Kidney (tissue), 14 donors: ENCODE results near the gene C2orf92. TPM values are rescaled to one million over a fixed set of nuclear protein-coding genes. Genes with fewer than 3 reads are reported as not detected.
"Not testable (repeated sequence)": the region's sequence is repeated elsewhere in the genome, so short reads cannot be mapped to it uniquely, and the experiment has no call there.

ENCODE experiments used
- DNase-seq, 5 donors: peaks; one replicate each; pipeline ENCODE4 v3.0.0-alpha.2; 2013 to 2020
- FAIRE-seq: peaks from 2 replicates; lab custom pipeline; 2012; peaks lifted over from hg19 to GRCh38; lab: Jason Lieb, UNC
- H3K27ac ChIP-seq, 2 donors: one replicate each; pipeline ENCODE4 v1.7.0; 2013; ENCODE audit warnings: low read depth in 2 of 2, low read length in 2 of 2, inconsistent platforms in 1 of 2
- H3K27me3 ChIP-seq: one replicate; pipeline ENCODE4 v1.7.1; 2013; ENCODE audit warnings: low read length, inconsistent platforms; ENCODE audit not compliant: control insufficient read depth, insufficient read depth
- H3K36me3 ChIP-seq, 3 donors: one replicate each; pipeline versions ENCODE4 v1.7.0 to v1.7.1; 2013; ENCODE audit warnings: low read length in 3 of 3, control low read depth in 1 of 3, inconsistent platforms in 1 of 3; ENCODE audit not compliant: insufficient read depth in 3 of 3, control insufficient read depth in 2 of 3
- H3K4me1 ChIP-seq, 3 donors: one replicate each; pipeline versions ENCODE4 v1.7.0 to v1.7.1; 2013; ENCODE audit warnings: low read length in 3 of 3, inconsistent platforms in 1 of 3, low read depth in 1 of 3; ENCODE audit not compliant: control insufficient read depth in 2 of 3, insufficient read depth in 2 of 3
- H3K4me3 ChIP-seq, 3 donors: one replicate each; pipeline versions ENCODE4 v1.7.0 to v1.8.1; 2013; ENCODE audit warnings: low read length in 3 of 3, control low read depth in 1 of 3, inconsistent platforms in 1 of 3
- H3K9ac ChIP-seq, 3 donors: one replicate each; pipeline versions ENCODE4 v1.7.0 to v1.7.1; 2013; ENCODE audit warnings: low read length in 3 of 3, control low read depth in 1 of 3, inconsistent platforms in 1 of 3
- H3K9me3 ChIP-seq, 3 donors: one replicate each; pipeline versions ENCODE4 v1.7.0 to v1.7.1; 2013; ENCODE audit warnings: low read length in 3 of 3, control low read depth in 1 of 3, inconsistent platforms in 1 of 3; ENCODE audit not compliant: control insufficient read depth in 2 of 3, insufficient read depth in 1 of 3
- intact Hi-C: fragments of 100-400 bp; cut with DNase I; formaldehyde crosslinking; loops from one replicate; pipeline ENCODE4 v1.11.1; 2022
- polyA plus RNA-seq: library from polyadenylated mRNA; stranded (reverse); fragments of 350-450 nt; fragmentation: Illumina TruSeq; extraction: RNeasy Lipid Tissue Mini Kit (QIAGEN cat#74804); gene quantifications from one replicate; pipeline ENCODE4 v1.2.3, GENCODE V29; 2014; ENCODE audit warnings: low read depth, low replicate concordance; ENCODE audit not compliant: insufficient read depth
- total RNA-seq: library from RNA; stranded (reverse); fragmentation: NEBNext Ultra II Directional; extraction: Animal tissue kit (Norgen Biotek cat#: 25700); gene quantifications from one replicate; pipeline ENCODE4 v1.2.1, GENCODE V29; 2021
- TF ChIP-seq, protein P1 (sequence below): IDR thresholded peaks from 3 replicates; pipeline ENCODE4 v1.5.1; 2012; ENCODE audit warnings: mild to moderate bottlenecking, moderate library complexity, borderline replicate concordance; ENCODE audit not compliant: insufficient read depth; ENCODE audit errors: extremely low read depth
- donor health status: control.
- donor health status: control.
- donor health status: control.
- donor health status: control.
- donor health status: control.
- donor health status: DM: yes; HTN: yes; CAD: no.
- donor health status: Normal renal cell carcinoma (clear cell type).

Gene C2orf92
- total and polyA plus RNA-seq, 2 donors from 2014 or later: 3.3 to 7.3 TPM

DNA sequence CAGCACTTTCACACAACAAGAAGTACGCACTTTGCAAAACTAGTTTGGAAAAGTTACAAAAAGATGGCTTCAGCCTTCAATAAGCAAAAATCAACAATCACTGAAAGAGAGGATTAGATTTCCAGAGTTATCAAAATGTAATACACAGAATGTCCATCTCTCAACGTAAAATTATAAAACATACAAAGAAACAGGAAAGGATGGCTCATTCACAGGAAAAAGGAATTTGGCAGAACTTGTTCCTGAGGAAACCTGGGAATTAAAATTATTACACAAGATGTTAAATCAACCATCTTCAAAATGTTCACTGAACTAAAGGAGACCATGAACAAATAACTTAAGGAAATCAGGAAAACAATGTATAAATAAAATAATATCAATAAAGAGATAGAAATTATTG lies 8.0 kb downstream of the C2orf92 start:
- Histone ChIP-seq H3K27ac (no peak overlapping the region), H3K9ac (no peak overlapping the region), H3K27me3 (no peaks in the 10 kb centered on the region), H3K36me3 (no peaks in the 10 kb centered on the region), H3K9me3 (no peaks in the 10 kb centered on the region), H3K4me1 (peaks cover 0 to 5% (median 0%) of the 10 kb centered on the region in 3 donors), H3K4me3 (no peak overlapping the region)
- intact Hi-C loops: no loop called here
- FAIRE-seq (no peak), DNase-seq (no peak)
- TF ChIP-seq, protein P1, sequence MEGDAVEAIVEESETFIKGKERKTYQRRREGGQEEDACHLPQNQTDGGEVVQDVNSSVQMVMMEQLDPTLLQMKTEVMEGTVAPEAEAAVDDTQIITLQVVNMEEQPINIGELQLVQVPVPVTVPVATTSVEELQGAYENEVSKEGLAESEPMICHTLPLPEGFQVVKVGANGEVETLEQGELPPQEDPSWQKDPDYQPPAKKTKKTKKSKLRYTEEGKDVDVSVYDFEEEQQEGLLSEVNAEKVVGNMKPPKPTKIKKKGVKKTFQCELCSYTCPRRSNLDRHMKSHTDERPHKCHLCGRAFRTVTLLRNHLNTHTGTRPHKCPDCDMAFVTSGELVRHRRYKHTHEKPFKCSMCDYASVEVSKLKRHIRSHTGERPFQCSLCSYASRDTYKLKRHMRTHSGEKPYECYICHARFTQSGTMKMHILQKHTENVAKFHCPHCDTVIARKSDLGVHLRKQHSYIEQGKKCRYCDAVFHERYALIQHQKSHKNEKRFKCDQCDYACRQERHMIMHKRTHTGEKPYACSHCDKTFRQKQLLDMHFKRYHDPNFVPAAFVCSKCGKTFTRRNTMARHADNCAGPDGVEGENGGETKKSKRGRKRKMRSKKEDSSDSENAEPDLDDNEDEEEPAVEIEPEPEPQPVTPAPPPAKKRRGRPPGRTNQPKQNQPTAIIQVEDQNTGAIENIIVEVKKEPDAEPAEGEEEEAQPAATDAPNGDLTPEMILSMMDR: no peak

DNA sequence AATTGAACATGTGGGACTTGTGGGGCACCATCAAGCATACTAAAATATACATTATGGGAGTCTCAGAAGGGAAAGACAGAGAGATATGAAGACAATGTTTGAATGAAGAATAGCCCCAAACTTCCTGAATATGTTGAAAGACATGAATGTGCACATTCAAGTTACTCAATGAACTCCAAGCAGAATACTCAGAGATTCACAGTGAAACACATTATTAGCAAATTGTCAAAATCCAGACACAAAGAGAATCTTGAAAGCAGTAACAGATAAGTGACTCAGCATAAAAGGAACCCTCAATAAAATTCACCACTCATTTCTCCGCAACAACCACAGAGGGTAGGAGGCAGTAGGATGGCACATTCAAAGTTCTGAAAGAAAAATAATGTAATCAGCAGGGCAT lies 8.8 kb downstream of the C2orf92 start:
- Histone ChIP-seq H3K9me3 (no peaks in the 10 kb centered on the region), H3K27ac (no peak overlapping the region), H3K4me3 (no peak overlapping the region), H3K36me3 (no peaks in the 10 kb centered on the region), H3K4me1 (peaks cover 0 to 5% (median 0%) of the 10 kb centered on the region in 3 donors), H3K27me3 (no peaks in the 10 kb centered on the region), H3K9ac (no peak overlapping the region)
- intact Hi-C loops: no loop called here
- TF ChIP-seq, protein P1: no peak
- FAIRE-seq: no peak
- DNase-seq: no peak

DNA sequence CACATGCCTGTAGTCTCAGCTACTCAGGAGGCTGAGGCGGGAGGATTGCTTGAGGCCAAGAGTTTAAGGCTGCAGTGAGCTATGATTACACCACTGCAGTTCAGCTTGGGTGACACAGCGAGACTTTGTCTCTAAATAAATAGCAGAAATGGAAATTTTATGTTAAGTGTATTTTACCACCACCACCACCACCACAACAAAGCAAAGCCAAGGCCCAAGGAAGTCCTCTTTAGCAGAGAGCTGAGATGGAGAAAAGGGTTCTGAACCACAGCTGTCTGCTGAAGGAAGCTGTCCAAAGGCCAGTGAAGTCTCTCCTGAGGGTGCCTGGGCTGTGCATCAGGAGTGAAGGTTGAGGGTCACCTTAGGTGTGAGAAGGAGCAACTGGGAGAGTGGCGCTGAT lies 17.7 kb downstream of the C2orf92 start:
- H3K36me3 ChIP-seq, DNase-seq, intact Hi-C loops, H3K9ac ChIP-seq, H3K4me3 ChIP-seq, FAIRE-seq, H3K4me1 ChIP-seq, H3K27ac ChIP-seq, H3K27me3 ChIP-seq, H3K9me3 ChIP-seq: not testable (repeated sequence)

DNA sequence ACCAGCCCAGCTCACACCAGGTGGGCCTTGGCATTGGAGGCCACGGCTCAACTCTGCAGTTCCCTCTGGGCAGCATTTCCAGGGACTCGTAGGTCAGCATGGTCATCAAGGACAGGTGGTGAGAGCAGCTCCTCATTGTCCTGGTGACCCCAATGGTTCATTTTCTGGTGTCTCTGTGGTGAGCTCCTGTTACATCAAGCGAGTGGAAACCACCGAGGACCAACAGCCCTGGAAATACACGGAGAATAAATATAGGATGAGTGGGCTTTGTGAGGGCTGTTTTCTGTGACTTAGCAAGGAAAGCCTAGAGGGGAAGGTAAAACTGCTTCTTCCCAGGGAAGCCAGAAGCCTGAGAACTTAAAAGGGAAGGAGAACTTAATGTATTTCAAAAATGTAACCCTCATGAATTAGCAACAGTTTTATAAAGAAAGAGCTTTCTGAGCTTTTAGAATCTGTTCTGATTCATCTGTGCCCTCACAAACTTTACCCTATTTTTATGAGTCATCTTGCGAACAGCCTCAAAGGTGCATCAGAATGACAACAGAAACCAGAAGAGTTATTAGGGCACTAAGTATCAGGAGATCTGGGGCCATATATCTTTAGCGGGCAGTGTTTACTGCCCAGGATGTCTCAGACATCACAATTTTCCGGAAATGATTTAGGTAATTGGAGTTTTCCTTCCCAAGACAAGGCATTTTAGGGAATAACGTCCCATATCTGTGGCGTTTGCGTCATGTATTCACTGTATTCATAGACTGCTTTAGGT lies 18.7 kb downstream of the C2orf92 start:
- FAIRE-seq: no peak
- no peak overlapping the region for H3K27ac ChIP-seq
- no peaks in the 10 kb centered on the region for H3K9me3 ChIP-seq
- no peak for DNase-seq
- no peaks in the 10 kb centered on the region for H3K27me3 ChIP-seq
- intact Hi-C loops: no loop called here
- no peak overlapping the region for H3K4me3 ChIP-seq
- no peak overlapping the region for H3K9ac ChIP-seq
- no peaks in the 10 kb centered on the region for H3K4me1 ChIP-seq
- TF ChIP-seq, protein P1: no peak
- no peaks in the 10 kb centered on the region for H3K36me3 ChIP-seq
